Aorta (tissue), 5 donors: ENCODE results near the gene CAMKMT. TPM values are rescaled to one million over a fixed set of nuclear protein-coding genes. Genes with fewer than 3 reads are reported as not detected.

ENCODE experiments used
- ATAC-seq: fragments of 200-7000 bp; cut with Tn5 transposase; one replicate; pipeline ENCODE4 v1.9.1; 2022; ENCODE audit warnings: moderate library complexity; ENCODE audit not compliant: low FRiP score
- DNase-seq, 2 donors: peaks; one replicate each; pipeline ENCODE4 v3.0.0-alpha.2; 2020
- H3K27ac ChIP-seq, 2 donors: one replicate each; pipeline ENCODE4 v1.5.1; 2013; ENCODE audit warnings: low read length in 2 of 2, mild to moderate bottlenecking in 2 of 2, moderate library complexity in 2 of 2, control low read depth in 1 of 2, inconsistent platforms in 1 of 2, low read depth in 1 of 2
- H3K27me3 ChIP-seq, 2 donors: one replicate each; pipeline ENCODE4 v1.6.1; 2013; ENCODE audit warnings: control low read depth in 1 of 2, low read length in 1 of 2, mild to moderate bottlenecking in 1 of 2, moderate library complexity in 1 of 2; ENCODE audit not compliant: insufficient read depth in 2 of 2, control insufficient read depth in 1 of 2
- H3K36me3 ChIP-seq, 2 donors: one replicate each; pipeline ENCODE4 v1.6.1; 2013; ENCODE audit warnings: control low read depth in 1 of 2, low read length in 1 of 2, mild to moderate bottlenecking in 1 of 2; ENCODE audit not compliant: insufficient read depth in 2 of 2, control insufficient read depth in 1 of 2
- H3K4me1 ChIP-seq, 2 donors: one replicate each; pipeline ENCODE4 v1.6.1; 2013; ENCODE audit warnings: low read length in 2 of 2, control low read depth in 1 of 2, mild to moderate bottlenecking in 1 of 2, moderate library complexity in 1 of 2; ENCODE audit not compliant: insufficient read depth in 2 of 2, control insufficient read depth in 1 of 2
- H3K4me3 ChIP-seq, 2 donors: one replicate each; pipeline ENCODE4 v1.5.1; 2013; ENCODE audit warnings: low read length in 2 of 2, control low read depth in 1 of 2, mild to moderate bottlenecking in 1 of 2
- H3K9me3 ChIP-seq: one replicate; pipeline ENCODE4 v1.6.1; 2013; ENCODE audit warnings: mild to moderate bottlenecking, low read length; ENCODE audit not compliant: control insufficient read depth
- WGBS, 2 donors: extraction: QIAGEN DNeasy Blood & Tissue Kit; methylation state at CpG; one replicate each; pipeline ENCODE4 v1.1.7; 2013; 5-methylcytosine and 5-hydroxymethylcytosine counted together
- intact Hi-C, 2 donors: fragments of 100-400 bp; cut with DNase I; formaldehyde crosslinking; loops; one replicate each; pipeline versions ENCODE4 v1.14.2 to v1.15.0; 2022
- polyA plus RNA-seq, 2 donors: library from polyadenylated mRNA; stranded (reverse); fragments of 200-250 nt; gene quantifications; one replicate each; pipeline ENCODE4 v1.2.3, GENCODE V29; 2013
- total RNA-seq, 2 donors: library from RNA; stranded (reverse); fragmentation: NEBNext Ultra II Directional; extraction: Animal tissue kit (Norgen Biotek cat#: 25700); gene quantifications; one replicate each; pipeline ENCODE4 v1.2.1, GENCODE V29; 2021
- donor health status: healthy with polysubstance abuse.
- donor health status: Bipolar disorder and iron deficiency.
- donor health status: DM: no; HTN: no; CAD: no.
- donor health status: DM: no; HTN: no; CAD: no.
- donor health status: DM: yes; HTN: yes; CAD: no.

Gene CAMKMT
- total and polyA plus RNA-seq, 4 donors = 3.1 to 15.2 (median 11.9) TPM

- Histone ChIP-seq H3K27me3 (no peaks in the 10 kb centered on the region), H3K4me1 (no peaks in the 10 kb centered on the region), H3K36me3 (no peaks in the 10 kb centered on the region), H3K27ac (no peak overlapping the region), H3K9me3 (no peaks in the 10 kb centered on the region), H3K4me3 (no peak overlapping the region)
- no peak for DNase-seq
- intact Hi-C loops = no loop called here
- 93% methylated on average over 6 of the region's 6 CpGs for WGBS, 2 donors
- ATAC-seq = no peak
Observed at GRCh38 chr2:44602446-44602845, 240.7 kb downstream of the CAMKMT start.

GRCh38 chr2:44605511-44605910, 243.8 kb downstream of the CAMKMT start:
- Histone ChIP-seq H3K4me3 (no peak overlapping the region), H3K36me3 (no peaks in the 10 kb centered on the region), H3K27me3 (no peaks in the 10 kb centered on the region), H3K4me1 (no peaks in the 10 kb centered on the region), H3K9me3 (no peaks in the 10 kb centered on the region), H3K27ac (no peak overlapping the region)
- intact Hi-C loops = no loop called here
- ATAC-seq = no peak
- no peak for DNase-seq
- 2 to 97% methylated on average over 1 of the region's 1 CpG for WGBS, 2 donors

DNA sequence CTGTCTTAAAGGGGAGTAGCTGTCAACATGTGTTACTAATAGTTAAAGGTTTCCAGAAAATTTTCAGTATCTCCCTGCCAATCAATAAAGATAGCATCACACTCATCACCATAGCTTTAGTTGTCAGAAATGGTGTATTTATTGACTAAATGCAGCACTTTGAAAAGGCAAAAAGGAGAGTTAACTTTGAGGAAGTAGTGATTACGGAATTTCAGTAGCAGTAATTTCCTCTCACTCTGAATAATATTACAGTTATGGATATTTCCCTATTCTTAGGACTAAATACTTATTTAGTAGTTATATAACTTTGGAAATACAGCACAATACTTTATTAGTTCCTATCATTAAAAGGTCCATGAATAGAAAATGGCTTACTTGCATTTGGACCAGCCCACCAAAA, 250.5 kb downstream of the CAMKMT start:
- intact Hi-C loops = no loop called here
- 93 to 100% methylated on average over 1 of the region's 1 CpG for WGBS, 2 donors
- ATAC-seq = no peak

DNA sequence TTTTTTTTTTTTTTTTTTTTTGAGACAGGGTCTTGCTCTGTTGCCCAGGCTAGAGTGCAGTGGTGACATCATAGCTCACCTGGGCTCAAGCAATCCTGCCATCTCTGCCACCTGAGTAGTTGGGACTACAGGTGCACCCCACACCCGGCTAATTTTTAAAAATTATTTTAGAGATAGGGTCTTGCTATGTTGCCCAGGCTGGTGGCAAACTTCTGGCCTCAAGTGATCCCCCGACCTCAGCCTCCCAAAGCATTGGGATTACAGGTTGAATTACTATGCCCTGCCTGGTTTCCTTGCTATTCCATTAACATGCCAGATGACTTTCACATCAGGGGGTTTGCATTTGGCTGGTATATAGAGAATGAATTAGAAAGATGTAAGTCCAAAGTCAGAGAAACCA, 253.2 kb downstream of the CAMKMT start:
- 94 to 98% methylated on average over 2 of the region's 2 CpGs for WGBS, 2 donors
- DNase-seq (no peak), ATAC-seq (no peak)
- Histone ChIP-seq H3K36me3 (no peaks in the 10 kb centered on the region), H3K9me3 (no peaks in the 10 kb centered on the region), H3K27ac (no peak overlapping the region), H3K4me1 (no peaks in the 10 kb centered on the region), H3K4me3 (no peak overlapping the region), H3K27me3 (no peaks in the 10 kb centered on the region)
- intact Hi-C loops = no loop called here

More for the DNA sequence above, 250.5 kb downstream of the CAMKMT start:
- Histone ChIP-seq H3K27me3 (no peaks in the 10 kb centered on the region), H3K4me3 (no peak overlapping the region), H3K27ac (no peak overlapping the region), H3K4me1 (no peaks in the 10 kb centered on the region), H3K9me3 (no peaks in the 10 kb centered on the region), H3K36me3 (no peaks in the 10 kb centered on the region)
- DNase-seq = no peak

- whole genome bisulfite sequencing, 2 donors = 75 to 80% methylated on average over 4 of the region's 4 CpGs
- H3K27me3 ChIP-seq = no peaks in the 10 kb centered on the region
- intact Hi-C loops = no loop called here
- ATAC-seq (no peak), DNase-seq (no peak)
- no peaks in the 10 kb centered on the region for H3K9me3 ChIP-seq
- no peak overlapping the region for H3K27ac ChIP-seq
- no peaks in the 10 kb centered on the region for H3K36me3 ChIP-seq
- H3K4me1 ChIP-seq = no peaks in the 10 kb centered on the region
- H3K4me3 ChIP-seq = no peak overlapping the region
Observed at GRCh38 chr2:44615950-44616518, 254.3 kb downstream of the CAMKMT start.

DNA sequence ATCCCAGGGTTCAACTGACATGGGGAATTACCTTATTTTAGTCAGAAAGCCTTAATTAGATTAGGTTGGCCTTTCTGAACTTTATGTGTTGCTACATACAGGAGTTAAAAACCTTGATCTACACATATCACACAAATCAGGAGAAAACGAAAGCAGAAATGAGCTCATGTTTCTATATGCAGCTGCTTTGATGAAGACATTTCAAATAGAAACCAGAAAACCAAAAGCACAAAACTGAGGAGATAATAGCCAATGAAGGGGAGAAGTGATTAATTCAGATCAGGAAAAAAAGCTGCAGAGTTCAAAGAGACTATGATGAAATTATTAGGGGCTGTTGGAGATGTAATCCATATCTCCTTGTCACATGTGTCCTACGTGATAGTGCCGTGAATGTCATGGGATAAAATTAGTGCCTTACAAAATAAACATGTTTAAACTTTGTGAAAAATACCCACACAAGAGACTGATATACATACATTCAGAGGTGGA, 255.0 kb downstream of the CAMKMT start:
- Histone ChIP-seq H3K27me3 (no peaks in the 10 kb centered on the region), H3K4me3 (no peak overlapping the region), H3K4me1 (no peaks in the 10 kb centered on the region), H3K36me3 (no peaks in the 10 kb centered on the region), H3K9me3 (no peaks in the 10 kb centered on the region), H3K27ac (no peak overlapping the region)
- intact Hi-C loops = no loop called here
- WGBS, 2 donors = 51 to 67% methylated on average over 3 of the region's 3 CpGs
- no peak for ATAC-seq
- no peak for DNase-seq

DNA sequence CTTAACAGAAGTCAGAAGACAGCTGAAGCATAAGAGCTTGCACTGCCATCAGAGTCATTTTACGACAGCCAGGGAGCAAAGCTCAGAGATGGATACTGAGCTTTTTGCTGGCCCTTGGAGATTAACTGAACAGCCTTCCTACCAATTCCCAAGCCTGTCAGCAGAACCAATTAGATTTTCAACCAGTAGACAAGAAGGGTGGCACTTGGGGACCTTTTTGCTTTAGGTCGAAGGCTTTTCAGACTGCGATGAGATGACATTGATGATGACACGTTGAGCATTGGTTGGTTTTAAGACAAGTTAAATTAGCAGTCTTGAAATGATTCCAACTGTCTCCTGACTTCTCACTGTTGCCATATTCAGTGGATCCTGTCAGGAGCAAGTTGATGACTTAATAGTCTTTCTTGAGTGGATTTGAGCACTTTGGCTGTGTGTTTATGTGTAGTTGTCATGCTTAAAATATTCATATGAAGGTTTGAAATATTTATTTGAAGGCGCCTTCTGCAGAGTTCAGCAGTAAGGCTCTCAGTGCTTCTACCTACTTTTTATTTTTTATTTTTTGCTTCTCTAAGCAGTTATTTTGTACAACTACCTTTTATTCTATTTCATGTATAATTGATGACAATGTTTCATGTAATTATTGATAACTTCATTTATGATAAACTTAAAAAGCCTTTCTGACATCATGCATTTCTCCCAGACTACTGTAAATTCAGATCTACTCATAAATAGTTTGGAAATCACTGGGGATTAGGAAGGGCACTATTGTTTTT, 256.7 kb downstream of the CAMKMT start:
- no peaks in the 10 kb centered on the region for H3K27me3 ChIP-seq
- H3K27ac ChIP-seq = no peak overlapping the region
- no peak for DNase-seq
- no peaks in the 10 kb centered on the region for H3K9me3 ChIP-seq
- no peak overlapping the region for H3K4me3 ChIP-seq
- no peak for ATAC-seq
- WGBS, 2 donors = 83 to 88% methylated on average over 5 of the region's 5 CpGs
- intact Hi-C loops = no loop called here
- no peaks in the 10 kb centered on the region for H3K4me1 ChIP-seq
- no peaks in the 10 kb centered on the region for H3K36me3 ChIP-seq

GRCh38 chr2:44620189-44620990, 258.6 kb downstream of the CAMKMT start:
- ATAC-seq = no peak

More at GRCh38 chr2:44620189-44620990, 258.6 kb downstream of the CAMKMT start:
- H3K27me3 ChIP-seq = no peaks in the 10 kb centered on the region
- WGBS, 2 donors = 94 to 97% methylated on average over 2 of the region's 2 CpGs
- no peaks in the 10 kb centered on the region for H3K4me1 ChIP-seq
- no peak for DNase-seq
- no peaks in the 10 kb centered on the region for H3K9me3 ChIP-seq
- no peaks in the 10 kb centered on the region for H3K36me3 ChIP-seq
- H3K27ac ChIP-seq = no peak overlapping the region
- intact Hi-C loops = no loop called here
- no peak overlapping the region for H3K4me3 ChIP-seq
